ENCODE measurements around the gene MRPL51. TPM values are rescaled to one million over a fixed set of nuclear protein-coding genes. Genes with fewer than 3 reads are reported as not detected.

The MRPL51 gene
- total and polyA plus RNA-seq, 2 of the 8 experiments (the other 6 are each of a cell fraction or from before 2014, with no cell fraction given): 119 to 331 TPM

DNA sequence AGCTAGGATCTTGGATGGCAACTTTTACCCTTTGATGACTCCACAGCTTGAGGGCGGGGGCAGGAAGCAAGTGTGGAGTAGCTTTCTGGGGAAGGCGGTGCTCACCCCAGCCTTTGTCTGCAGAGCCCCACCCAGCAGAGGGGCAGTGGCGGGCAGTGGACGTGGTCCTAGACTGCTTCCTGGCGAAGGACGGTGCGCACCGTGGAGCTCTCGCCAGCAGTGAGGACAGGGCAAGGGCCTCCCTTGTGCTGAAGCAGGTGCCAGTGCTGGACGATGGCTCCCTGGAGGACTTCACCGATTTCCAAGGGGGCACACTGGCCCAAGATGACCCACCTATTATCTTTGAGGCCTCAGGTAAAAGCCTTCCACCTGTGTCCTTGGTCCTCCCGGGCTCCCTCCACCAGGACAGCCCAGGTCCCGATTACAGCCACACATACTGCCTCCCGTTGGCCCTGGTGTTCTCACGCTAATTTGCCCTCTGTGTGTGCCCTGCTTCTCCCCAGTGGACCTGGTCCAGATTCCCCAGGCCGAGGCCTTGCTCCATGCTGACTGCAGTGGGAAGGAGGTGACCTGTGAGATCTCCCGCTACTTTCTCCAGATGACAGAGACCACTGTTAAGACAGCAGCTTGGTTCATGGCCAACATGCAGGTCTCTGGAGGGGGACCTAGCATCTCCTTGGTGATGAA, 40.0 kb downstream of the MRPL51 start (continued):
- TF ChIP-seq CTBP2 (IDR thresholded peaks at IDR 0.05; ENCODE audit: borderline replicate concordance, insufficient read depth, insufficient read length, low read length) (no peak), ASH2L (IDR thresholded peaks at IDR 0.05; ENCODE audit: low read length) (no peak), HDAC2 (IDR thresholded peaks at IDR 0.05; ENCODE audit: borderline replicate concordance in 1 of 2, low read depth in 2 of 2, low read length in 2 of 2) (no peak), GTF2F1 (IDR thresholded peaks at IDR 0.05; ENCODE audit: borderline replicate concordance, low read depth, low read length) (no peak), SP1 (IDR thresholded peaks at IDR 0.05; ENCODE audit: low read depth, low read length) (no peak)

Measured in H1 (cell line).